ENCODE results near the gene TBC1D13. TPM values are rescaled to one million over a fixed set of nuclear protein-coding genes. Genes with fewer than 3 reads are reported as not detected.
A peak's percentile ranks its signal among the peaks of the same experiment; 100 is the strongest.

The TBC1D13 gene
- total and polyA plus RNA-seq, 10 of the 15 experiments (the other 5 are each of a cell fraction or from before 2014, with no cell fraction given), result 3.0 to 23.1 (median 16.5) TPM

DNA sequence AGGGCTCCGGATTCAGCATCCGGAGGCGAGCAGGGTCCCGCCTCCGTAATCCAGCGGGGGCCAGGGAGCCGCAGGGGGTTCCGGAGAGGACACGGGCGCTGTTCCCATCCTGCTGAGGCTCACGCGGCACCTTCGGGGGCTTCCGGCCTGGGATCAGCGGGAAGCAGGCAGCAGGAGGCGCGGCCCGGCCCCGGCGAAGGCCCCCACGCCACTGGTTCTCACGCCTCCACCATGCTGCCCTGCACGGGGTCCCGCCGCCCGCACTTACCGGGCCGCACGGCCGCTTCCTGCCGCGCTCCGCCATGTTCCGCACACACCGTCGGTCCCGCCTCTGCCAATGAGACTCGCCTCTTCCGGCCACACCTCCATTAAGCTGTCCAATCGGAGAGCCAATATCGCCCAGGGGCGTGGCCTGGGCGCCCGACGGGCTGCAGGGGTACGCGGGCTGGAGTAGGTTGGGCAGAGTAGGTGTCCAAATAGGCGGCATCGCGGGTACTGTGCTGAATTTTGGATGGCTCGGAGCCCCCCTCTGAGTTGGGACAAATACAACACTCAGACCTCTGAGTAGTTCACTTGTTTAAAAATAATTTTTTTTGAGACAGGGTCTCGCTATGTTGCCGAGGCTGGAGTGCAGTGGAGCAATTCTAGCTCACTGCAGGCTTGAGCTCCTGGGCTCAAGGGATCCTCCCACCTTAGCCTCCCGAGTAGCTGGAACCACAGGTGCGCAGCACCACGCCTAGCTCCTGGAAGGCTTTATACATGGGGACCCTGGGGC is 42.6 kb downstream of the TBC1D13 start, which contains the start of gene SPOUT1 (continued):
- TF ChIP-seq POLR2AphosphoS5 (IDR thresholded peaks at IDR 0.05; ENCODE audit: low read length) (peak; percentile 84), TAF1 (IDR thresholded peaks at IDR 0.05; ENCODE audit: borderline replicate concordance, low read depth, low read length) (peak; percentile 89), CREM (IDR thresholded peaks at IDR 0.05; ENCODE audit: low read depth) (peak; percentile 54; the same call in 1 of the 2 replicates), YY1 (IDR thresholded peaks at IDR 0.05; ENCODE audit: low read depth, low read length) (peak; percentile 96), BRCA1 (IDR thresholded peaks at IDR 0.05; ENCODE audit: low read depth, low read length) (no peak), RCOR1 (conservative IDR thresholded peaks at IDR 0.05; ENCODE audit: low read depth, low read length) (no peak), SMC3 (IDR thresholded peaks at IDR 0.05; ENCODE audit: borderline replicate concordance, low read length) (no peak; the same call in 1 of the 2 replicates), KLF5 (IDR thresholded peaks at IDR 0.05; ENCODE audit: partially characterized antibody) (peak; percentile 60), CHD4 (IDR thresholded peaks at IDR 0.05) (no peak), NFIC (IDR thresholded peaks at IDR 0.05; ENCODE audit: low read depth, low read length) (no peak), SMAD5 (IDR thresholded peaks at IDR 0.05; ENCODE audit: low read depth) (peak; percentile 72; the same call in 1 of the 2 replicates), POLR2A (IDR thresholded peaks at IDR 0.05; ENCODE audit: low read depth, low read length) (peak; percentile 98), BACH1 (IDR thresholded peaks at IDR 0.05; ENCODE audit: borderline replicate concordance) (peak; percentile 86), DPF2 (IDR thresholded peaks at IDR 0.05) (peak; percentile 70), IRF4 (IDR thresholded peaks at IDR 0.05; ENCODE audit: low read depth, low read length) (no peak), HCFC1 (IDR thresholded peaks at IDR 0.05; ENCODE audit: low read length) (no peak), RFX5 (IDR thresholded peaks at IDR 0.05; ENCODE audit: low read depth, low read length) (0 out of 2 replicates have a peak, but pooled peaks have one; percentile 39)
- TF ChIP-seq, protein P1, sequence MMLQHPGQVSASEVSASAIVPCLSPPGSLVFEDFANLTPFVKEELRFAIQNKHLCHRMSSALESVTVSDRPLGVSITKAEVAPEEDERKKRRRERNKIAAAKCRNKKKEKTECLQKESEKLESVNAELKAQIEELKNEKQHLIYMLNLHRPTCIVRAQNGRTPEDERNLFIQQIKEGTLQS (IDR thresholded peaks at IDR 0.05; ENCODE audit: borderline replicate concordance, extremely low read depth, low read depth, low read length), result no peak
- TF ChIP-seq, protein P2, sequence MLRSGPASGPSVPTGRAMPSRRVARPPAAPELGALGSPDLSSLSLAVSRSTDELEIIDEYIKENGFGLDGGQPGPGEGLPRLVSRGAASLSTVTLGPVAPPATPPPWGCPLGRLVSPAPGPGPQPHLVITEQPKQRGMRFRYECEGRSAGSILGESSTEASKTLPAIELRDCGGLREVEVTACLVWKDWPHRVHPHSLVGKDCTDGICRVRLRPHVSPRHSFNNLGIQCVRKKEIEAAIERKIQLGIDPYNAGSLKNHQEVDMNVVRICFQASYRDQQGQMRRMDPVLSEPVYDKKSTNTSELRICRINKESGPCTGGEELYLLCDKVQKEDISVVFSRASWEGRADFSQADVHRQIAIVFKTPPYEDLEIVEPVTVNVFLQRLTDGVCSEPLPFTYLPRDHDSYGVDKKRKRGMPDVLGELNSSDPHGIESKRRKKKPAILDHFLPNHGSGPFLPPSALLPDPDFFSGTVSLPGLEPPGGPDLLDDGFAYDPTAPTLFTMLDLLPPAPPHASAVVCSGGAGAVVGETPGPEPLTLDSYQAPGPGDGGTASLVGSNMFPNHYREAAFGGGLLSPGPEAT (IDR thresholded peaks at IDR 0.05; ENCODE audit: low read depth), result peak; percentile 84
- TF ChIP-seq, protein P3, sequence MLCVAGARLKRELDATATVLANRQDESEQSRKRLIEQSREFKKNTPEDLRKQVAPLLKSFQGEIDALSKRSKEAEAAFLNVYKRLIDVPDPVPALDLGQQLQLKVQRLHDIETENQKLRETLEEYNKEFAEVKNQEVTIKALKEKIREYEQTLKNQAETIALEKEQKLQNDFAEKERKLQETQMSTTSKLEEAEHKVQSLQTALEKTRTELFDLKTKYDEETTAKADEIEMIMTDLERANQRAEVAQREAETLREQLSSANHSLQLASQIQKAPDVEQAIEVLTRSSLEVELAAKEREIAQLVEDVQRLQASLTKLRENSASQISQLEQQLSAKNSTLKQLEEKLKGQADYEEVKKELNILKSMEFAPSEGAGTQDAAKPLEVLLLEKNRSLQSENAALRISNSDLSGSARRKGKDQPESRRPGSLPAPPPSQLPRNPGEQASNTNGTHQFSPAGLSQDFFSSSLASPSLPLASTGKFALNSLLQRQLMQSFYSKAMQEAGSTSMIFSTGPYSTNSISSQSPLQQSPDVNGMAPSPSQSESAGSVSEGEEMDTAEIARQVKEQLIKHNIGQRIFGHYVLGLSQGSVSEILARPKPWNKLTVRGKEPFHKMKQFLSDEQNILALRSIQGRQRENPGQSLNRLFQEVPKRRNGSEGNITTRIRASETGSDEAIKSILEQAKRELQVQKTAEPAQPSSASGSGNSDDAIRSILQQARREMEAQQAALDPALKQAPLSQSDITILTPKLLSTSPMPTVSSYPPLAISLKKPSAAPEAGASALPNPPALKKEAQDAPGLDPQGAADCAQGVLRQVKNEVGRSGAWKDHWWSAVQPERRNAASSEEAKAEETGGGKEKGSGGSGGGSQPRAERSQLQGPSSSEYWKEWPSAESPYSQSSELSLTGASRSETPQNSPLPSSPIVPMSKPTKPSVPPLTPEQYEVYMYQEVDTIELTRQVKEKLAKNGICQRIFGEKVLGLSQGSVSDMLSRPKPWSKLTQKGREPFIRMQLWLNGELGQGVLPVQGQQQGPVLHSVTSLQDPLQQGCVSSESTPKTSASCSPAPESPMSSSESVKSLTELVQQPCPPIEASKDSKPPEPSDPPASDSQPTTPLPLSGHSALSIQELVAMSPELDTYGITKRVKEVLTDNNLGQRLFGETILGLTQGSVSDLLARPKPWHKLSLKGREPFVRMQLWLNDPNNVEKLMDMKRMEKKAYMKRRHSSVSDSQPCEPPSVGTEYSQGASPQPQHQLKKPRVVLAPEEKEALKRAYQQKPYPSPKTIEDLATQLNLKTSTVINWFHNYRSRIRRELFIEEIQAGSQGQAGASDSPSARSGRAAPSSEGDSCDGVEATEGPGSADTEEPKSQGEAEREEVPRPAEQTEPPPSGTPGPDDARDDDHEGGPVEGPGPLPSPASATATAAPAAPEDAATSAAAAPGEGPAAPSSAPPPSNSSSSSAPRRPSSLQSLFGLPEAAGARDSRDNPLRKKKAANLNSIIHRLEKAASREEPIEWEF (IDR thresholded peaks at IDR 0.05; ENCODE audit: insufficient replicate concordance, low read depth, low read length), result no peak
- TF ChIP-seq, protein P4, sequence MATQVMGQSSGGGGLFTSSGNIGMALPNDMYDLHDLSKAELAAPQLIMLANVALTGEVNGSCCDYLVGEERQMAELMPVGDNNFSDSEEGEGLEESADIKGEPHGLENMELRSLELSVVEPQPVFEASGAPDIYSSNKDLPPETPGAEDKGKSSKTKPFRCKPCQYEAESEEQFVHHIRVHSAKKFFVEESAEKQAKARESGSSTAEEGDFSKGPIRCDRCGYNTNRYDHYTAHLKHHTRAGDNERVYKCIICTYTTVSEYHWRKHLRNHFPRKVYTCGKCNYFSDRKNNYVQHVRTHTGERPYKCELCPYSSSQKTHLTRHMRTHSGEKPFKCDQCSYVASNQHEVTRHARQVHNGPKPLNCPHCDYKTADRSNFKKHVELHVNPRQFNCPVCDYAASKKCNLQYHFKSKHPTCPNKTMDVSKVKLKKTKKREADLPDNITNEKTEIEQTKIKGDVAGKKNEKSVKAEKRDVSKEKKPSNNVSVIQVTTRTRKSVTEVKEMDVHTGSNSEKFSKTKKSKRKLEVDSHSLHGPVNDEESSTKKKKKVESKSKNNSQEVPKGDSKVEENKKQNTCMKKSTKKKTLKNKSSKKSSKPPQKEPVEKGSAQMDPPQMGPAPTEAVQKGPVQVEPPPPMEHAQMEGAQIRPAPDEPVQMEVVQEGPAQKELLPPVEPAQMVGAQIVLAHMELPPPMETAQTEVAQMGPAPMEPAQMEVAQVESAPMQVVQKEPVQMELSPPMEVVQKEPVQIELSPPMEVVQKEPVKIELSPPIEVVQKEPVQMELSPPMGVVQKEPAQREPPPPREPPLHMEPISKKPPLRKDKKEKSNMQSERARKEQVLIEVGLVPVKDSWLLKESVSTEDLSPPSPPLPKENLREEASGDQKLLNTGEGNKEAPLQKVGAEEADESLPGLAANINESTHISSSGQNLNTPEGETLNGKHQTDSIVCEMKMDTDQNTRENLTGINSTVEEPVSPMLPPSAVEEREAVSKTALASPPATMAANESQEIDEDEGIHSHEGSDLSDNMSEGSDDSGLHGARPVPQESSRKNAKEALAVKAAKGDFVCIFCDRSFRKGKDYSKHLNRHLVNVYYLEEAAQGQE (IDR thresholded peaks at IDR 0.05; ENCODE audit: low read depth, low read length), result no peak
